OCI-LY7 (cell line): ENCODE measurements around the gene PDIA2. TPM values are rescaled to one million over a fixed set of nuclear protein-coding genes. Genes with fewer than 3 reads are reported as not detected.

Source experiments
- BruUV-seq: library from RNA; stranded (reverse); fragments of 400-500 nt; replicated peaks from 2 replicates; lab custom pipeline; 2021; lab: Mats Ljungman, UMichigan
- CTCF ChIA-PET: fragments of 300-600 bp; sonication (Branson Sonifier 250); formaldehyde crosslinking; loops from one replicate; lab custom pipeline; 2022; ENCODE audit warnings: antibody characterized with exemption; ENCODE audit not compliant: unreplicated experiment; lab: Charles Lee
- POLR2A ChIA-PET: fragments of 300-600 bp; sonication (Branson Sonifier 250); formaldehyde crosslinking; loops from one replicate; lab custom pipeline; 2022; ENCODE audit warnings: antibody characterized with exemption; lab: Charles Lee
- DNase-seq: peaks from one replicate; pipeline ENCODE4 v3.0.0-alpha.2; 2015; ENCODE audit warnings: low spot score
- H2AFZ ChIP-seq: fragments of 200-600 bp; sonication (generic), shearing (Covaris generic); 2 replicates; pipeline ENCODE4 v1.6.1; 2014; ENCODE audit warnings: mild to moderate bottlenecking, antibody characterized with exemption, low read length, moderate library complexity
- H3K27ac ChIP-seq: fragments of 200-600 bp; sonication (generic); 2 replicates; pipeline ENCODE4 v1.5.1; 2014; ENCODE audit warnings: mixed run types, low read depth, mild to moderate bottlenecking, moderate library complexity, low read length, inconsistent platforms; ENCODE audit not compliant: poor library complexity, severe bottlenecking
- H3K36me3 ChIP-seq: fragments of 200-600 bp; sonication (generic); 2 replicates; pipeline ENCODE4 v1.6.1; 2014; ENCODE audit warnings: mild to moderate bottlenecking, antibody characterized with exemption, low read length, moderate library complexity, mixed read lengths; ENCODE audit not compliant: insufficient read depth
- H3K4me1 ChIP-seq: fragments of 200-600 bp; sonication (generic); 2 replicates; pipeline ENCODE4 v1.5.1; 2014; ENCODE audit warnings: mild to moderate bottlenecking, low read length; ENCODE audit not compliant: insufficient read depth, poor library complexity, severe bottlenecking
- H3K4me2 ChIP-seq: fragments of 200-600 bp; sonication (generic); 2 replicates; pipeline ENCODE4 v1.6.1; 2014; ENCODE audit warnings: mild to moderate bottlenecking, low read length
- H3K4me3 ChIP-seq: fragments of 200-600 bp; sonication (generic); 2 replicates; pipeline ENCODE4 v1.5.1; 2014; ENCODE audit warnings: mild to moderate bottlenecking, low read depth, low read length; ENCODE audit not compliant: poor library complexity, severe bottlenecking
- H3K79me2 ChIP-seq: fragments of 200-600 bp; sonication (generic); 2 replicates; pipeline ENCODE4 v1.6.1; 2016; ENCODE audit warnings: low read depth, mild to moderate bottlenecking, low read length, moderate library complexity, mixed read lengths; ENCODE audit not compliant: insufficient read depth
- H3K9me2 ChIP-seq: fragments of 200-600 bp; sonication (generic); 2 replicates; pipeline ENCODE4 v1.6.1; 2016; ENCODE audit warnings: mild to moderate bottlenecking, low read length, mixed read lengths; ENCODE audit not compliant: insufficient read depth
- H3K9me3 ChIP-seq: fragments of 200-600 bp; sonication (generic); 2 replicates; pipeline ENCODE4 v1.6.1; 2014; ENCODE audit warnings: mild to moderate bottlenecking, mixed run types, low read length, mixed read lengths
- H4K20me1 ChIP-seq: fragments of 200-600 bp; sonication (generic); 2 replicates; pipeline ENCODE4 v1.6.1; 2014; ENCODE audit warnings: mild to moderate bottlenecking, antibody characterized with exemption, low read length, moderate library complexity, mixed read lengths; ENCODE audit not compliant: insufficient read depth
- CTCF ChIP-seq: fragments of 200-600 bp; sonication (generic); conservative IDR thresholded peaks from 2 replicates; pipeline ENCODE4 v1.5.1; 2014; ENCODE audit warnings: mild to moderate bottlenecking, antibody characterized with exemption, low read length, moderate library complexity, mixed read lengths
- EZH2phosphoT487 ChIP-seq: fragments of 200-600 bp; sonication (generic); IDR thresholded peaks from 2 replicates; pipeline ENCODE4 v1.6.1; 2018; ENCODE audit warnings: low read depth, borderline replicate concordance, mild to moderate bottlenecking, mixed run types, antibody characterized with exemption, low read length, moderate library complexity, mixed read lengths
- intact Hi-C: fragments of 100-400 bp; cut with micrococcal nuclease; formaldehyde crosslinking; loops from one replicate; pipeline ENCODE4 v1.10.0; 2022; ENCODE audit not compliant: unreplicated experiment
- total RNA-seq, 2 experiments: library from RNA; depleted of rRNA in 1 of 2; stranded (reverse); fragments of >200 nt in 1 of 2; shearing (Covaris generic) in 1 of 2; gene quantifications; 2 replicates each; pipeline ENCODE4 v1.2.3, GENCODE V29; 2014 to 2022

The PDIA2 gene
- total RNA-seq, 2 experiments from 2014 or later: not detected

GRCh38 chr16:284204-285120, 1.5 kb downstream of the PDIA2 start:
- H3K36me3 ChIP-seq: no peaks in the 10 kb centered on the region; the same call in 1 of the 2 replicates
- H2AFZ ChIP-seq: no peak overlapping the region
- H3K4me1 ChIP-seq: no peaks in the 10 kb centered on the region
- no peaks in the 10 kb centered on the region for H3K9me2 ChIP-seq
- no peaks in the 10 kb centered on the region for H3K9me3 ChIP-seq
- POLR2A ChIA-PET: no interaction called here
- no peaks in the 10 kb centered on the region for H3K79me2 ChIP-seq
- intact Hi-C loops: no loop called here
- no peak for TF ChIP-seq EZH2phosphoT487
- no peak for TF ChIP-seq CTCF
- H3K27ac ChIP-seq: no peak overlapping the region
- H3K4me3 ChIP-seq: no peak overlapping the region
- H4K20me1 ChIP-seq: no peaks in the 10 kb centered on the region
- no TSS peak for BruUV-seq
- CTCF ChIA-PET: no interaction called here
- DNase-seq: no peak
- H3K4me2 ChIP-seq: no peak overlapping the region

DNA sequence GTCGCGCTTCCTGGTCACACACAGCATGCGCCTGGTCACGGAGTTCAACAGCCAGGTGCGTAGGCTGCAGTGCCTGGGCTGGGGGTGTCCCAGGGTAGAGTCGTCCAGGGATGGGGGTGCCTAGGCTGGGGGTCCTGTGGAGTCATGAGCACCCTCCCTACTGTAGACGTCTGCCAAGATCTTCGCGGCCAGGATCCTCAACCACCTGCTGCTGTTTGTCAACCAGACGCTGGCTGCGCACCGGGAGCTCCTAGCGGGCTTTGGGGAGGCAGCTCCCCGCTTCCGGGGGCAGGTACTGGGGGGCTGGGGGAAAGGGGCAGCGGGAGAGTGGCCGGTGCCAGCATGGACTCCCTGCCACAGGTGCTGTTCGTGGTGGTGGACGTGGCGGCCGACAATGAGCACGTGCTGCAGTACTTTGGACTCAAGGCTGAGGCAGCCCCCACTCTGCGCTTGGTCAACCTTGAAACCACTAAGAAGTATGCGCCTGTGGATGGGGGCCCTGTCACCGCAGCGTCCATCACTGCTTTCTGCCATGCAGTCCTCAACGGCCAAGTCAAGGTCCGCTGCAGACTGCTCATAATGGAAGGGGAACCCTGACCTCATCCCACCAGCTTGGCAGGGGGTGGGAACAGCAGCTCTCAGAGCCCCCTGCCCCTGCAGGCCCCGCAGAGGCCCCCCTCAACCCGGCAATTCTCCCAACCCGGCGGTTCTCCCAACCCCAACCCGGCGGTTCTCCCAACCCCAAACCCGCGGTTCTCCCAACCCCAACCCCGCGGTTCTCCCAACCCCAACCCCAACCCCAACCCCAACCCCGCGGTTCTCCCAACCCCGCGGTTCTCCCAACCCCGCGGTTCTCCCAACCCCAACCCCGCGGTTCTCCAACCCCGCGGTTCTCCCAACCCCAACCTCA, 2.4 kb downstream of the PDIA2 start:
- POLR2A ChIA-PET: no interaction called here
- intact Hi-C loops: no loop called here
- Histone ChIP-seq H3K9me3 (no peaks in the 10 kb centered on the region), H3K27ac (no peak overlapping the region), H3K36me3 (no peaks in the 10 kb centered on the region; the same call in 1 of the 2 replicates), H3K4me1 (no peaks in the 10 kb centered on the region), H3K4me2 (no peak overlapping the region), H4K20me1 (no peaks in the 10 kb centered on the region), H3K79me2 (no peaks in the 10 kb centered on the region), H2AFZ (no peak overlapping the region), H3K9me2 (no peaks in the 10 kb centered on the region), H3K4me3 (no peak overlapping the region)
- DNase-seq: no peak
- TF ChIP-seq CTCF: no peak
- no peak for TF ChIP-seq EZH2phosphoT487
- CTCF ChIA-PET: no interaction called here
- no TSS peak for BruUV-seq
